ENCODE results near the gene KDELR1.

KDELR1 gene

GRCh38 chr19:48390188-48391099 is 907 bp downstream of the KDELR1 start (continued):
- TF ChIP-seq TSHZ2 (CRISPR knock-in tag; IDR thresholded peaks at IDR 0.05) (no peak), TCF4 (CRISPR knock-in tag; IDR thresholded peaks at IDR 0.05; ENCODE audit: borderline replicate concordance) (no peak), ZNF70 (CRISPR knock-in tag; IDR thresholded peaks at IDR 0.05) (no peak), ARNTL (CRISPR knock-in tag; IDR thresholded peaks at IDR 0.05; ENCODE audit: borderline replicate concordance, low read depth) (no peak), POU6F1 (CRISPR knock-in tag; IDR thresholded peaks at IDR 0.05; ENCODE audit: borderline replicate concordance, low read depth) (no peak)

- ATAC-seq: no peak
- TF ChIP-seq ZC3H10 (CRISPR knock-in tag; IDR thresholded peaks at IDR 0.05): no peak
Measured at GRCh38 chr19:48386981-48387380, 4.4 kb downstream of the KDELR1 start.

- no peak for ATAC-seq
- no peak for TF ChIP-seq SNAI2 (CRISPR knock-in tag; IDR thresholded peaks at IDR 0.05)
- no peak for TF ChIP-seq GLIS3 (CRISPR knock-in tag; IDR thresholded peaks at IDR 0.05)
- no peak for TF ChIP-seq TOX (CRISPR knock-in tag; IDR thresholded peaks at IDR 0.05; ENCODE audit: borderline replicate concordance)
- TF ChIP-seq CSDC2 (CRISPR knock-in tag; IDR thresholded peaks at IDR 0.05): no peak
- no peak for TF ChIP-seq OSR1 (CRISPR knock-in tag; IDR thresholded peaks at IDR 0.05)
- no peak for TF ChIP-seq PPARA (CRISPR knock-in tag; IDR thresholded peaks at IDR 0.05; ENCODE audit: borderline replicate concordance)
- TF ChIP-seq ZFP30 (CRISPR knock-in tag; IDR thresholded peaks at IDR 0.05): no peak
- no peak for TF ChIP-seq ZNF70 (CRISPR knock-in tag; IDR thresholded peaks at IDR 0.05)
- TF ChIP-seq BACH2 (CRISPR knock-in tag; IDR thresholded peaks at IDR 0.05; ENCODE audit: borderline replicate concordance): no peak
- TF ChIP-seq ESRRG (CRISPR knock-in tag; IDR thresholded peaks at IDR 0.05): no peak
- no peak for TF ChIP-seq ZNF8 (CRISPR knock-in tag; IDR thresholded peaks at IDR 0.05)
- no peak for TF ChIP-seq CREB5 (CRISPR knock-in tag; IDR thresholded peaks at IDR 0.05; ENCODE audit: low read depth)
- no peak for TF ChIP-seq TSHZ2 (CRISPR knock-in tag; IDR thresholded peaks at IDR 0.05)
- TF ChIP-seq CSRNP3 (CRISPR knock-in tag; IDR thresholded peaks at IDR 0.05): no peak
- no peak for TF ChIP-seq TCF4 (CRISPR knock-in tag; IDR thresholded peaks at IDR 0.05; ENCODE audit: borderline replicate concordance)
- no peak for TF ChIP-seq POU6F1 (CRISPR knock-in tag; IDR thresholded peaks at IDR 0.05; ENCODE audit: borderline replicate concordance, low read depth)
- no peak for TF ChIP-seq RARB (CRISPR knock-in tag; IDR thresholded peaks at IDR 0.05)
- no peak for TF ChIP-seq ZC3H10 (CRISPR knock-in tag; IDR thresholded peaks at IDR 0.05)
Measured at GRCh38 chr19:48385461-48386087, 5.8 kb downstream of the KDELR1 start.
